Stimulated activated CD8-positive, alpha-beta memory T cell treated with anti-CD3 and anti-CD28 coated beads, Interleukin-4, amount 100 ng/mL, for 1 hour (primary cell): Measurements from ENCODE around the gene NLRP11.
"Not testable (repeated sequence)": the region's sequence is repeated elsewhere in the genome, so short reads cannot be mapped to it uniquely, and the experiment has no call there.

ENCODE experiments used
- DNase-seq, 2 donors: peaks; one replicate each; pipeline ENCODE4 v3.0.0-alpha.2; 2020; ENCODE audit warnings: low read depth in 2 of 2, low spot score in 1 of 2

The NLRP11 gene

DNA sequence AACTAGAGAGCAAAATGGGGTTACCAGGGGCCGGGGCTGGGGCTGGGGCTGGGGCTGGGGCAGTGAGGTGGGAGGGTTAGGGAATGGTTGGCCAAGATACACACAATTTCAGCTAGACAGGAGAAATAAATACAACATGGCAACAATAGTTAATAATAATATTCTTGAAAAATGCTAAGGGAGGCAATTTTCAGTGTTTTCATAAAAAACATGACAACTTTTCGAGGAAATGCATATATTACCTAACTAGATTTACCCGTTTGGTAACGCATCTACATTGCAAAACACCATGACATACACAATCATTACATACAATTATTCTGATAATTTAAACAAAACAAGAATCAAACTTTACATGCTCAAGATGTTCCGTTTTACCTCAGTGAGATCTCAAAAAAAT, 50.7 kb downstream of the NLRP11 start:
- DNase-seq, result no peak

DNA sequence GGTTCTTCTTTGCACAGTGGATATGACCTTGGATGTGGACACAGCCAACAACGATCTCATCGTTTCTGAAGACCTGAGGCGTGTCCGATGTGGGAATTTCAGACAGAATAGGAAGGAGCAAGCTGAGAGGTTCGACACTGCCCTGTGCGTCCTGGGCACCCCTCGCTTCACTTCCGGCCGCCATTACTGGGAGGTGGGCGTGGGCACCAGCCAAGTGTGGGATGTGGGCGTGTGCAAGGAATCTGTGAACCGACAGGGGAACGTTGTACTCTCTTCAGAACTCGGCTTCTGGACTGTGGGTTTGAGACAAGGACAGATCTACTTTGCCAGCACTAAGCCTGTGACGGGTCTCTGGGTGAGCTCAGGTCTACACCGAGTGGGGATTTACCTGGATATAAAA, 53.5 kb downstream of the NLRP11 start:
- DNase-seq, result no peak

DNA sequence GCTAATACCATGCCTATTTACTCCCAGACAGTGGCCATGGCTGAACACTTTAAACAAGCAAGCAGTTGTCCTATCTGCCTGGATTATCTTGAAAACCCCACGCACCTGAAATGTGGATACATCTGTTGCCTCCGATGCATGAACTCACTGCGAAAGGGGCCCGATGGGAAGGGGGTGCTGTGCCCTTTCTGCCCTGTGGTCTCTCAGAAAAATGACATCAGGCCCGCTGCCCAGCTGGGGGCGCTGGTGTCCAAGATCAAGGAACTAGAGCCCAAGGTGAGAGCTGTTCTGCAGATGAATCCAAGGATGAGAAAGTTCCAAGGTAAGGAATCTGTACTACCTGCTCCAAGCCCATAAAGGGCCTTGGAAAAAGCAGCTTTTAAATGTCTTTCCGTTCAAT, 54.3 kb downstream of the NLRP11 start:
- DNase-seq, result no peak

DNA sequence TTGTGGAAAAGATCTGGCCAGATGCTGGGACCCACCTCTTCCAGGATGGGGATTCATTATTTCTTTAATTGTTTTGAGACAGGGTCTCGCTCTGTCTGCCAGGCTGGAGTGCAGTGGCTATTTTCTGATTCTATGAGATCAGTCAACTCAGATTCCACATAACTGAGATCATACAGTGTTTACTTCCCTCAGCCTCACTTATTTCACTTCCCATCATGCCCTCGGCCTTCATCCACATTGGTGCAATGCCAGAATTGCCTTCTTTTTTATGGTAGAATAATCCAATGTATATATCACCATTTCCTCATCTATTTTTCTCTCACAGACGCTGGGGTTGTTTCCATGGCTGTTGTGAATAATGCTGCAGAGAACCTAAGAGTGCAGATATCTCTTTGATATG, 62.2 kb downstream of the NLRP11 start:
- not testable (repeated sequence) for DNase-seq

DNA sequence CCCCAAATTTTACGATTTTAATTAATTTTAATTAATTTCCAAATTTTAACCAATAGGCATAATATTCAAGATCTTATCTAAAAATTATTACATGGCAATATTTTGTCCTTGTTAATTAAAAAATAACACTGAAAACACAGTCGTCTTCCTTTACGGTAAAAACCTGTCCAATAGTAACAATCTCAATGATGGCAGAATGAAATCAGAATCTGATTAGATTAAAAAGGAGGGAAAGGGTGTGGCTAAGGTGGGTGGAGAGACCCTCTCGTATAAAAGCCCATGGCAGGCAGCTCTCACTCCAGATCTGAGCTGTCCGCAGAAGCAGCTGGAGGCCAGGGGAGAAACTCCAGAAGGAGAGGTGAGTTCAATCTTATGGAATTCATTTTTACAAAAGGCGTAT, 63.0 kb downstream of the NLRP11 start, which contains the start of gene RFPL4AL1:
Gene RFPL4AL1 (plus strand): TSS at position 301 of the 400 bp plus-strand sequence. CDS start 2,687 bp downstream, outside the sequence.
- DNase-seq, result not testable (repeated sequence)

GRCh38 chr19:55766466-55766865, 65.3 kb downstream of the NLRP11 start:
- DNase-seq, result no peak

DNA sequence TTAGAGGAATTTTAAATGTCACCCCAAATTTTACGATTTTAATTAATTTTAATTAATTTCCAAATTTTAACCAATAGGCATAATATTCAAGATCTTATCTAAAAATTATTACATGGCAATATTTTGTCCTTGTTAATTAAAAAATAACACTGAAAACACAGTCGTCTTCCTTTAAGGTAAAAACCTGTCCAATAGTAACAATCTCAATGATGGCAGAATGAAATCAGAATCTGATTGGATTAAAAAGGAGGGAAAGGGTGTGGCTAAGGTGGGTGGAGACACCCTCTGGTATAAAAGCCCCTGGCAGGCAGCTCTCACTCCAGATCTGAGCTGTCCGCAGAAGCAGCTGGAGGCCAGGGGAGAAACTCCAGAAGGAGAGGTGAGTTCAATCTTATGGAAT, 73.0 kb downstream of the NLRP11 start, which contains the start of gene RFPL4A:
Gene RFPL4A (plus strand): TSS at position 301 of the 400 bp plus-strand sequence. CDS start 2,704 bp downstream, outside the sequence.
- DNase-seq, result not testable (repeated sequence)

DNA sequence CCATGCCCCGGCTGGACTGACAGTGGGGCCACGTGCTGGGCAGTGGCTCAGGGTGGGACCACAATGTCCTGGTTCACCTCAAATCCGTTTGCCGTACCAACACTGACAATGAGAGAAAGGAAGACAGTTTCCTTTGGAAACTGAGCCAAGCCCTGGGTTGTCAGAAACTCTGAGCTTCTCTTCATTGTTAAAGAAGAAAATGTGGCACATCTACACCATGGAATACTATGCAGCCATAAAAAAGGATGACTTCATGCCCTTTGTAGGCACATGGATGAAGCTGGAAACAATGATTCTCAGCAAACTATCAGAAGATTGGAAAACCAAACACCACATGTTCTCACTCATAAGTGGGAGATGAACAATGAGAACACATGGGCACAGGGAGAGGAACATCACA, 75.0 kb downstream of the NLRP11 start:
- not testable (repeated sequence) for DNase-seq

DNA sequence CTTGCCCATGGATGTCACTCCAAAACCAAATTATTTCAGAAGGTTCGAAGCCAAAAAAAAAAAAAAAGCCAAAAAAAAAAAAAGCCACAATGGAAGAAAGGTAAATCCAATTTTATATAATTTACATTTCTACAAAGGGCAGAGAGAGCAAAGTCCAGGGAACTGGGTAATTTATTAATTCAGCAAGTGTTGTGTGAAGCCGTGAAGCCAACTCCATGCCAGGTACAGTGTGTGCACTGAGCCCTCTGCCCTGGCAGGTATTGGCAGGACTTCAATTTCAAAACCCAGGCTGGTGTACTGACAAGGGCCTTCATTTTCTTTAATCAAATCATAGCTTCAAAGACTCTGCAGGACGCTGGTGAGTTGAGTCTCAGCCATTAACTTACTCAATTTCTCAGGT, 78.4 kb downstream of the NLRP11 start:
- DNase-seq, result no peak

- no peak for DNase-seq
These were observed 81.1 kb downstream of the NLRP11 start for GRCh38 chr19:55750715-55751114.

DNA sequence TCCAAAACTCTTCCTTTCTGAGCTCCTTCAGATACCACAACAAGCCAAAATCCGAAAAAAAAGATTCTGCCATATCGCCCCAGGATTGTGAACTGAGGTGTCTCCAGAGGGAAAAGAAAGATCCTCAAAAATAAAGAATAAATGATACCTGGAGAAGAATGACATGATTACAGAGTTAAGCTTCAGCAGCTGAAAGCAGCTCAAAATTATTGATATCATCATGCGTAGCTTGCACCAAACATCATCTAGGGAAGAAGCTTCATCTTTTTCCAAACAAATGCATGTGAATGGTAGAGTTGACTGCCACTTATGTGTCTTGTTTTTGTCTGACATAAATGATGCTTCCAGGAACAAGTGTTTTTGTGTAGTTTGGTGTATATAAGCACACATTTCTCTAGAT, 93.5 kb downstream of the NLRP11 start, which contains the start of gene NLRP9:
Gene NLRP9 (minus strand): TSS at position 101 of the 400 bp plus-strand sequence. CDS start 28 bp downstream, at position 73.
- no peak for DNase-seq
